Measurements from ENCODE around the gene DPP9. TPM values are rescaled to one million over a fixed set of nuclear protein-coding genes. Genes with fewer than 3 reads are reported as not detected.

DPP9 gene
- total and polyA plus RNA-seq, 2 donors (not counting 1 experiment from before 2014, with no cell fraction given), result 3.6 to 27.1 TPM

GRCh38 chr19:4749870-4750590 lies 26.4 kb upstream of the DPP9 start:
- Histone ChIP-seq H3K4me2 (ENCODE audit: extremely low read depth, insufficient read depth, low read length) (no peak overlapping the region), H3K36me3 (ENCODE audit: control insufficient read depth, insufficient read depth, low read length) (no peaks in the 10 kb centered on the region), H3K79me2 (ENCODE audit: control insufficient read depth, insufficient read depth, low read length) (no peaks in the 10 kb centered on the region), H3K4me1 (ENCODE audit: control insufficient read depth, extremely low read depth, insufficient read depth, low read length) (peaks cover 1% of the 10 kb centered on the region), H3K27me3 (ENCODE audit: control insufficient read depth, insufficient read depth, low read length) (peaks cover 5% of the 10 kb centered on the region), H3K9ac (ENCODE audit: insufficient read depth, low read length) (no peak overlapping the region), H3K4me3 (replicated peaks in 1 of 4; ENCODE audit: control extremely low read depth in 1 of 4, insufficient read depth in 1 of 4, low read depth in 3 of 4, low read length in 4 of 4) (no peak overlapping the region), H2AFZ (ENCODE audit: low read length) (no peak overlapping the region), H4K20me1 (ENCODE audit: control insufficient read depth, extremely low read depth, insufficient read depth, low read length) (no peaks in the 10 kb centered on the region), H3K27ac (ENCODE audit: insufficient read depth, low read length) (no peak overlapping the region), H3K9me3 (ENCODE audit: control insufficient read depth, insufficient read depth, low read depth, low read length) (no peaks in the 10 kb centered on the region)
- no peak for DNase-seq (ENCODE audit: low read depth in 2 of 2)
- TF ChIP-seq EZH2 (IDR thresholded peaks at IDR 0.05; ENCODE audit: low read length, missing control alignments), result no peak
- no peak for TF ChIP-seq CTCF (conservative IDR thresholded peaks at IDR 0.05 in 1 of 2, IDR thresholded peaks at IDR 0.05 in 1 of 2; ENCODE audit: low read depth in 1 of 2, low read length in 2 of 2)

GRCh38 chr19:4748589-4748988 lies 24.9 kb upstream of the DPP9 start:
- DNase-seq (ENCODE audit: low read depth in 2 of 2), result no peak
- H3K36me3 ChIP-seq (ENCODE audit: control insufficient read depth, insufficient read depth, low read length), result no peaks in the 10 kb centered on the region
- no peak overlapping the region for H3K4me2 ChIP-seq (ENCODE audit: extremely low read depth, insufficient read depth, low read length)
- H3K4me3 ChIP-seq (replicated peaks in 1 of 4; ENCODE audit: control extremely low read depth in 1 of 4, insufficient read depth in 1 of 4, low read depth in 3 of 4, low read length in 4 of 4), result no peak overlapping the region
- peaks cover 5% of the 10 kb centered on the region for H3K27me3 ChIP-seq (ENCODE audit: control insufficient read depth, insufficient read depth, low read length)
- no peaks in the 10 kb centered on the region for H3K79me2 ChIP-seq (ENCODE audit: control insufficient read depth, insufficient read depth, low read length)
- H2AFZ ChIP-seq (ENCODE audit: low read length), result no peak overlapping the region
- H3K4me1 ChIP-seq (ENCODE audit: control insufficient read depth, extremely low read depth, insufficient read depth, low read length), result peaks cover 6% of the 10 kb centered on the region
- H3K9me3 ChIP-seq (ENCODE audit: control insufficient read depth, insufficient read depth, low read depth, low read length), result no peaks in the 10 kb centered on the region
- no peaks in the 10 kb centered on the region for H4K20me1 ChIP-seq (ENCODE audit: control insufficient read depth, extremely low read depth, insufficient read depth, low read length)
- no peak for TF ChIP-seq CTCF (conservative IDR thresholded peaks at IDR 0.05 in 1 of 2, IDR thresholded peaks at IDR 0.05 in 1 of 2; ENCODE audit: low read depth in 1 of 2, low read length in 2 of 2)
- TF ChIP-seq EZH2 (IDR thresholded peaks at IDR 0.05; ENCODE audit: low read length, missing control alignments), result no peak
- no peak overlapping the region for H3K9ac ChIP-seq (ENCODE audit: insufficient read depth, low read length)
- no peak overlapping the region for H3K27ac ChIP-seq (ENCODE audit: insufficient read depth, low read length)

GRCh38 chr19:4748185-4748584 lies 24.5 kb upstream of the DPP9 start:
- H3K4me2 ChIP-seq (ENCODE audit: extremely low read depth, insufficient read depth, low read length), result no peak overlapping the region
- no peak overlapping the region for H3K4me3 ChIP-seq (replicated peaks in 1 of 4; ENCODE audit: control extremely low read depth in 1 of 4, insufficient read depth in 1 of 4, low read depth in 3 of 4, low read length in 4 of 4)
- no peaks in the 10 kb centered on the region for H3K79me2 ChIP-seq (ENCODE audit: control insufficient read depth, insufficient read depth, low read length)
- TF ChIP-seq CTCF (conservative IDR thresholded peaks at IDR 0.05 in 1 of 2, IDR thresholded peaks at IDR 0.05 in 1 of 2; ENCODE audit: low read depth in 1 of 2, low read length in 2 of 2) (no peak), EZH2 (IDR thresholded peaks at IDR 0.05; ENCODE audit: low read length, missing control alignments) (no peak)
- H3K4me1 ChIP-seq (ENCODE audit: control insufficient read depth, extremely low read depth, insufficient read depth, low read length), result peaks cover 6% of the 10 kb centered on the region
- DNase-seq (ENCODE audit: low read depth in 2 of 2), result no peak
- H3K9me3 ChIP-seq (ENCODE audit: control insufficient read depth, insufficient read depth, low read depth, low read length), result no peaks in the 10 kb centered on the region
- H2AFZ ChIP-seq (ENCODE audit: low read length), result no peak overlapping the region
- H3K27ac ChIP-seq (ENCODE audit: insufficient read depth, low read length), result no peak overlapping the region
- peaks cover 5% of the 10 kb centered on the region for H3K27me3 ChIP-seq (ENCODE audit: control insufficient read depth, insufficient read depth, low read length)
- H3K9ac ChIP-seq (ENCODE audit: insufficient read depth, low read length), result no peak overlapping the region
- no peaks in the 10 kb centered on the region for H3K36me3 ChIP-seq (ENCODE audit: control insufficient read depth, insufficient read depth, low read length)
- H4K20me1 ChIP-seq (ENCODE audit: control insufficient read depth, extremely low read depth, insufficient read depth, low read length), result no peaks in the 10 kb centered on the region
